Measurements from ENCODE around the gene RTEL1.
"Not testable (repeated sequence)": the region's sequence is repeated elsewhere in the genome, so short reads cannot be mapped to it uniquely, and the experiment has no call there.

Gene RTEL1

DNA sequence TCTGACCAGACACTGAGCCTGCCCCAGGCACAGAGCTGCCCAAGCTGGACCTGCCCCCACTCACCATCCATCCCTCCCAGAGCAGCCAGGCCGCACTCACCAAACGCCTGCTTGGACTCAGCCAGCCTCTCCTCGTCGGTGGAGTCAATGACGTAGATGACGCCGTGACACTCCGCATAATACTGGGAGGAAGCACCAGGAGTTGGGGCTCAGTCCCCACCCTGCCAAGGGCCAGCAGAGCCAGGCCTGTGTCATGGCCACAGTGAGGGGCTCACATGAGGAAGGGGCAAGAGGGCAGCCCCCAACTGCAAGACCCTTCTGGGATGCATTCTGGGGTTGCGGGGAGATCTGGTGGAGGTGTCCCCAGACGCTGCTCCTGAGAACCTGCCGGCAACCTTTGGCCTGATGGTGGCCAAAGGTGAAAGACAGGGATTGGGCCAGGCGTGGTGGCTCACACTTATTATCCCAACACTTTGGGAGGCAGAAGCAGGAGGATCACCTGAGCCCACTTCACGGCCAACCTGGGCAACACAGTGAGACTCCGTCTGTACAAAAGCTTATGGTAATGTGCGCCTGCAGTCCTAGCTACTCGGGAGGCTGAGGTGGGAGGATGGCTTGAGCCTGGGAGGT lies 44.0 kb downstream of the RTEL1 start:
- no peak for DNase-seq

DNA sequence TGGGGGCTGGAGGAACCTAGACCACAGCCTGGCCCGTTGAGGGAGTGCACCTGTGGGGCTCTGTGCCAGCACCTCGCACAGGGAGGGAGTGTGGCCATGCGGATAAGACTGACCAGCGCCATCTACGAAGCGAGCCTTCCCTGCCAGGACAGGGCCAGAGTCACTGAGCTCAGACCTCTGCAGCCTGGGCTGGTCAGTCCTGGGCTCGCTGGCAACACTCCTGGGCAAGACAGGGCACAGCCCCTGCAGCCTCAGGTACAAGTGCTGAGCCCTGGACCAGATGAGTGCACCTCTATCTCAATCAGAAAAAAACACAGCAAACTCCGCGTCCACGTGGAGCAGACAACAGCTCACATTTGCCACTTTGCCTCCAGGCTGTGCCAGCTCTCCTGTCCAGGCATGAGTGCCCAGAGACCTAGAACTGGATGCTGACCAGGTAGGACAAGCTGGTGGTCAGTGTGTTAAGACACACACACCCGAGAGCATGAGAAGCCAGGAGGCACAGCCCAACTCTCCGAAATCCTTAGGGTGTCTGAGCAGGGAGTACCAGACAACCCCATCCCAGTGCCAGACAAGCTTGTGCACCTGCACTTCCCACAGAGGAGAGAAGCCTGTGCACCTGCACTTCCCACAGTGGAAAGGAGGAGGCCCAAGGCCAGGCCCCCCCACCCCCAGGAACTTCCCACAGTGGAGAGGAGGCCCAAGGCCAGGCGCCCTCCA lies 44.8 kb downstream of the RTEL1 start:
- DNase-seq: no peak

- no peak for DNase-seq
These were observed 45.4 kb downstream of the RTEL1 start for GRCh38 chr20:63703471-63703975.

GRCh38 chr20:63703976-63704748 lies 46.0 kb downstream of the RTEL1 start:
- DNase-seq: no peak

GRCh38 chr20:63704749-63705117 lies 46.6 kb downstream of the RTEL1 start:
- no peak for DNase-seq

DNA sequence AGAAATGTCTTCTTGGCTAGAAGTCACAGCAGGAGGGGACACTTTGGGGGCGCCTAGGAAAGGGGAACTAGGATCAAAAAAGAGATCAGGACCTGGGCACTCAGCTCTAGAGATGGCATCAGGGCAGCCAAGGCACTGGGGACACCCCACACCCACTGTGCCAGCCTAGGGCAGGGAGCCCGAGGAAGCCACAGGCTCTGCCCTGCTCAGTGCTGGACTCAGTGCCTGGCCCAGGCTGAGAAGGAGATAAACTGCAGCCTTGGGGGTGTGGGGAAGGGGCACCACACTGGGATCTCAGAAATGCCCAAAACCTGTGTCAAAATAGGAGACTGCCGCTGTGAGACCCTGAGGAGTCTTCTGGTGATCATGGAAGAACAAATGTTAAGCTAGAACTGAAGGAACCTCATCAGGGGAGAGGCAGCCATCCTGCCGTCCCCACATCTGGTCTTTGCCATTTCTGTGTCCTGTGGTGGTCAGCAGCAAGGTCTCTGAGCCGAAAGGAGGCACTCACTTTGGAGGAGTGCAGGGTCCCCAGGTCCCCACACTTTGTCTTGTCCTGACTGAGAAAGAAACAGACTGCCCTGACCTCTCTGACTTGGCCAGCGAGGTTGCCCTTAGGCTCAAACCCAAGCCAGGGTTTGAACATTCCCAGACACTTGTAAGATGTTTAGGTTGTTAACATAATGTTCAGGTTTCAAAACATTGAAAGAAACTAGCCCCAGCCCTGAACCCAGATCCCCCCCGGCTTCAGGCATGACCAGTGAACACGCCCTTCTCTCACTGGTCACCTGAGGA lies 47.3 kb downstream of the RTEL1 start:
- no peak for DNase-seq

DNA sequence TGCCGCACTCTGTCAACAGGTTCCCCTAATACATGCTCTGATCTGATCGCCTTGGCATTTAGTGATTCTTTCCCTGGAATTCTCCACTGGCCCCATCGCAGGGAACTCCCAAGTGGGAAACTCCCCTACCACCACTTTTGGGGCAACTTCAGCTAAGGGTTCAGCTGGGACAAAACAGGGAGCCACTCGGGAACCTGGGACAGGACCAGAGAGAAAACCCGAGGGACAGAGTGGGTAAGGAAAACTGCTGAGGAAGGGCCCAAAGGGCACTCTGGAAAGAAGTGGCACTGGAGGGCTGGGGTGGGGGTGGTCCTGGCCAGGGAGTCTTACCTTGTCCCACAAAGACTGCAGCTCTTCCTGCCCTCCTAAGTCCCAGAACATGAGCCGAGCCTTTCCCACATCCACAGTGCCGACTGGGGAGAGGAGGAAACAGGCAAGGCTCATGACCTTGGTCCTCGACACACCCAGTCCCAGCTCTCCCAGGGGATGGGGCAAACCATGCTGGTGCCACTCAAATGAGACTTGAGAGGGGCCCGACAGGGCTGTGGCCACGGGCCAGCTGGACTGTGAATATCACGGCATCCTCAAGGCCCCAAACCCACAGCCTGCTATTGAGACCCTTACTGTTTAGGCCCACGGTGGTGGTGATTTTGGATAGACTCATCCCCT lies 48.0 kb downstream of the RTEL1 start:
- DNase-seq: no peak

DNA sequence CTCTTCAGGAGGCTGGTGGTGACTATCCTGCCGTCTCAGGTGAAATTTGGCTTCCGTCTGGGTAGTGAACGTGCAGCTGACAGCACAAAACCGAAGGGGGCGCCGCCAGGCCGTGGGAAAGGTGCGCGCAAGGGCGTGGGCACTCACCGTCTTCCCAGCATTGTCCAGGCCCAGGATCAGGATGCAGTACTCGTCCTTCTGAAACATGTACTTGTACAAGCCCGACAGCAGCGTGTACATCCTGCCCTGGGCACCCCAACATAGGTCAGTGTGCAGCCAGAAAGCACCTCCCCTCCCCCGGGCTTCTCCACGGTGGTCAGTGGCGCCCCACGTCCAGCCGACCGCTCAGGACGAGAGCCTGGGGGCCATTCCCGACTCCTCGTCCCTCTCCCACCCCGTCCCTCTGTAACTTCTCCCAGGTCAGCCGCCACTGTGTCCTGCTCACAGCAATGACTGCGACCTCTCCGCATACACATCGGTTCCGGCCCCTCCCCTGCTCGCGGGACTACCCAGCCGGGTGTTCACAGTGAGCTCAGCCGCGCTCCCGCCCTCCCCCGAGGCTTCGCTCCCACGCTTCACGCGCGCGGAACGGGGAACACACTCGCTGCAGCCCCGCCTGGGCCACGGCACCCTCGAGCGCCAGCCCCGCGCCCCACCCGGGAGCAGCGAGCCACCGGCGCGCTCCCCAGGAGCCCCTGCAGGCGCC lies 48.9 kb downstream of the RTEL1 start:
- no peak for DNase-seq

GRCh38 chr20:63707558-63708300 lies 49.6 kb downstream of the RTEL1 start, which contains the start of the genes ARFRP1 and ZGPAT:
Gene ARFRP1 (minus strand): TSS chr20:63707976. CDS start chr20:63707091, 885 bp downstream.
Gene ZGPAT (plus strand): TSS chr20:63708039. CDS start chr20:63708581, 542 bp downstream.
- peak; percentile 81 for DNase-seq

DNA sequence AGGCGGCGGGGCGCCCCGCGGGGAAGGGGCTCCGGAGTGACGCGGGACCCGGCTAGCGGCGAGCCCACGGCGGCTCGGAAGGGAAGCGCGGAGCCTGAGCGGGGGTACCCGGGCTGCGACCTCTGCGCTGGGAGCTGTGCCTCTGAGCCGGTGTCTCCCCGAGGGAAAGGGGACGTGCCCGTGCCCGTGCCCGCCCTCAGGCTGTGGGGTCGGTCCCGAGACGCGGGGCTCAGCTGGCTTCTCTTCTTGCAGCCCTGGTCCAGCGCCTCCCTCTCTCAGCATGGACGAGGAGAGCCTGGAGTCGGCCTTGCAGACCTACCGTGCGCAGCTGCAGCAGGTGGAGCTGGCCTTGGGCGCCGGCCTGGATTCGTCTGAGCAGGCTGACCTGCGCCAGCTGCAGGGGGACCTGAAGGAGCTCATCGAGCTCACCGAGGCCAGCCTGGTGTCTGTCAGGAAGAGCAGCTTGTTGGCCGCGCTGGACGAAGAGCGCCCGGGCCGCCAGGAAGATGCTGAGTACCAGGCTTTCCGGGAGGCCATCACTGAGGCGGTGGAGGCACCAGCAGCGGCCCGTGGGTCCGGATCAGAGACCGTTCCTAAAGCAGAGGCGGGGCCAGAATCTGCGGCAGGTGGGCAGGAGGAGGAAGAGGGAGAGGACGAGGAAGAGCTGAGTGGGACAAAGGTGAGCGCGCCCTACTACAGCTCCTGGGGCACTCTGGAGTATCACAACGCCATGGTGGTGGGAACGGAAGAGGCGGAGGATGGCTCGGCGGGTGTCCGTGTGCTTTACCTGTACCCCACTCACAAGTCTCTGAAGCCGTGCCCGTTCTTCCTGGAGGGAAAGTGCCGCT lies 50.4 kb downstream of the RTEL1 start:
- DNase-seq: no peak

GRCh38 chr20:63709149-63709527 lies 51.0 kb downstream of the RTEL1 start:
- DNase-seq: no peak

DNA sequence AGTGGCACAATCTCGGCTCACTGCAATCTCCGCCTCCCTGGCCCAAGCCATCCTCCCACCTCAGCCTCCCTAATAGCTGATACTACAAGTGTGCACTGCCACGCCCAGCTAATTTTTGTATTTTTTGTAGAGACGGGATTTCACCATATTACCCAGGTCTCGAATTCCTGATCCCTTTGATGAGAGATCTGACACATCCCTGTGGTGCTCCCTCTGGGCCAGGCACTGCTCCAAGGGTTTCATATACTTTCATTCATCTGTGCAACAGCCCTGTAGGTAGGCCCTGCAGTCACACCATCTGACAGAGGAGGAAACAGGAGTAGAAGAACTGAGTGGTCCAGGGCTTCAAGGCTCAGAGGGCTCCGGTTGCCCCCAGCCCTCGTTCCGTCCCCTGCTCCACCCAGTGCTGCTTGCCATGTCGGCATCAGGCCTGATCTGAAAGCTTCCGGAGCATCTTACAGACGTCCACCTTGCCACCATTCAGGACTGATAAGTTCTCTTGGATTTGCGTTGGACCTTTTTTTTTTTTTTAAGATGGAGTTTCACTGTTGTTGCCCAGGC lies 53.1 kb downstream of the RTEL1 start:
- no peak for DNase-seq

DNA sequence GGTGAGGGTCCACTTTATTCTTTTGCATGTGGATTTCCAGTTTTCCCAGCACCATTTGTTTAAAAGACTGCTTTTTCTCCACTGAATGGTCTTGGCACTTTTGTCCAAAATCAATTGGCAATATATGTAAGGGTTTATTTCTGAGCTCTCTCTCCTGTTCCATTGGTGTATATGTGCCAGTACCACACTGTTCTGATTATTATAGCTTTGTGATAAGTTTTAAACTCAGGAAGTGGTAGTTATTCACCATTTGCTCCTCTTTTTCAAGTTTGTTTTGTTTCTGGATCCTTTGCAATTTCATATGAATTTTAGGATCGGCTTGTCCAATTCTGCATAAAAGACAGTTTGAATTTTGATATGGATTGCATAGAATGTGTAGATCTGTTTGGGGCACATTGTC lies 54.1 kb downstream of the RTEL1 start:
- no peak for DNase-seq

GRCh38 chr20:63714858-63715257 lies 56.7 kb downstream of the RTEL1 start:
- no peak for DNase-seq

- no peak for DNase-seq
These were observed 60.9 kb downstream of the RTEL1 start for GRCh38 chr20:63718996-63719395.

GRCh38 chr20:63722967-63723622 lies 65.0 kb downstream of the RTEL1 start:
- DNase-seq: not testable (repeated sequence)

DNA sequence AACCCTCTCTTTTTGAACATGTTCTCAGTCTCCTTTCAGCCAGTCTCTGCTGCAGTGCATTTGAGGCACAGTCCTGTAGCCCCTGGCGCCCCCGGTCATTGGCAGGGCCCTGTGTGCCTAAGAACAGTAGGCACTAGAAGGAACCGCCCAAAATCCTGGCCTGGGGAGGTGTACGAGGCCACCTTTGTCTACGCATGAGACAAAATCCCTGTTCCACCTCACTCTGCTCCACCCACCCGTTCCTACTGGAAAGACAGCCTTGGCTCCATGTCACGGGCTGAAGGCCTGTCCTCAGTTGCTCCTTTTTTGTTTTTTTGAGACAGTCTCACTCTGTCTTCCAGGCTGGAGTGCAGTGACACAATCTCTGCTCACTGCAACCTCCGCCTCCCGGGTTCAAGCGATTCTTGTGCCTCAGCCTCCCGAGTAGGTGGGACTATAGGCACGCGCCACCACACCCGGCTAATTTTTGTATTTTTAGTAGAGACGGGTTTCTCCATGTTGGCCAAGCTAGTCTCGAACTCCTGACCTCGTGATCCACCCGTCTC lies 72.1 kb downstream of the RTEL1 start:
- not testable (repeated sequence) for DNase-seq

DNA sequence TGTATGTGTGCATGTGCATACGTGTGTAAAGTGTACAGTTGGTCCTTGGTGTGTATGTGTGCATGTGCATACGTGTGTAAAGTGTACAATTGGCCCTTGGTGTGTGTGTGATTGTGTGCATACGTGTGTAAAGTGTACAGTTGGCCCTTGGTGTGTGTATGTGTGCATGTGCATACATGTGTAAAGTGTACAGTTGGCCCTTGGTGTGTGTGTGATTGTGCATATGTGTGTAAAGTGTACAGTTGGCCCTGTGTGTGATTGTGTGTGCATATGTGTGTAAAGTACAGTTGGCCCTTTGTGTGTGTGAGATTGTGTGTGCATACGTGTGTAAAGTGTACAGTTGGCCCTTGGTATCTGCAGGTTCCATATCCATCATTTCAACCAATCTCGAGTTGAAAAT lies 73.3 kb downstream of the RTEL1 start:
- DNase-seq: no peak
